ENCODE data around the gene TPCN2.
"Not testable (repeated sequence)": the region's sequence is repeated elsewhere in the genome, so short reads cannot be mapped to it uniquely, and the experiment has no call there.

TPCN2 gene

GRCh38 chr11:69132301-69132670 is 83.6 kb downstream of the TPCN2 start:
- no peak for DNase-seq

GRCh38 chr11:69133251-69133650 is 84.5 kb downstream of the TPCN2 start:
- no peak for DNase-seq

GRCh38 chr11:69134182-69134581 is 85.5 kb downstream of the TPCN2 start:
- DNase-seq = not testable (repeated sequence)

- DNase-seq = no peak
Observed at GRCh38 chr11:69134957-69135356, 86.2 kb downstream of the TPCN2 start.

- DNase-seq = no peak
Observed at GRCh38 chr11:69135420-69136363, 87.0 kb downstream of the TPCN2 start.

- DNase-seq = no peak
Observed at GRCh38 chr11:69136471-69136870, 87.7 kb downstream of the TPCN2 start.

- no peak for DNase-seq
Observed at GRCh38 chr11:69137151-69137844, 88.6 kb downstream of the TPCN2 start.

- DNase-seq = no peak
Observed at GRCh38 chr11:69138265-69138664, 89.5 kb downstream of the TPCN2 start.

GRCh38 chr11:69140161-69140560 is 91.4 kb downstream of the TPCN2 start:
- DNase-seq = not testable (repeated sequence)

- no peak for DNase-seq
Observed at GRCh38 chr11:69140635-69141034, 91.9 kb downstream of the TPCN2 start.

GRCh38 chr11:69141742-69142141 is 93.0 kb downstream of the TPCN2 start:
- no peak for DNase-seq

- DNase-seq = no peak
Observed at GRCh38 chr11:69142895-69143294, 94.2 kb downstream of the TPCN2 start.

- DNase-seq = no peak
Observed at GRCh38 chr11:69144316-69145049, 95.8 kb downstream of the TPCN2 start.

GRCh38 chr11:69145050-69145380 is 96.3 kb downstream of the TPCN2 start:
- DNase-seq = no peak

GRCh38 chr11:69148377-69148762 is 99.6 kb downstream of the TPCN2 start:
- no peak for DNase-seq

GRCh38 chr11:69148806-69149205 is 100.1 kb downstream of the TPCN2 start:
- no peak for DNase-seq

GRCh38 chr11:69149338-69150045 is 100.8 kb downstream of the TPCN2 start:
- not testable (repeated sequence) for DNase-seq

- DNase-seq = no peak
Observed at GRCh38 chr11:69150175-69150574, 101.4 kb downstream of the TPCN2 start.

- DNase-seq = no peak
Observed at GRCh38 chr11:69151836-69152235, 103.1 kb downstream of the TPCN2 start.

- DNase-seq = no peak
Observed at GRCh38 chr11:69152733-69153421, 104.1 kb downstream of the TPCN2 start.

GRCh38 chr11:69153661-69154060 is 104.9 kb downstream of the TPCN2 start:
- no peak for DNase-seq
